ENCODE results near the gene NLRC5. TPM values are rescaled to one million over a fixed set of nuclear protein-coding genes. Genes with fewer than 3 reads are reported as not detected.
"Not testable (repeated sequence)": the region's sequence is repeated elsewhere in the genome, so short reads cannot be mapped to it uniquely, and the experiment has no call there.

The NLRC5 gene
- total and polyA plus RNA-seq, 4 experiments from 2014 or later: 41.6 to 457 (median 284) TPM

DNA sequence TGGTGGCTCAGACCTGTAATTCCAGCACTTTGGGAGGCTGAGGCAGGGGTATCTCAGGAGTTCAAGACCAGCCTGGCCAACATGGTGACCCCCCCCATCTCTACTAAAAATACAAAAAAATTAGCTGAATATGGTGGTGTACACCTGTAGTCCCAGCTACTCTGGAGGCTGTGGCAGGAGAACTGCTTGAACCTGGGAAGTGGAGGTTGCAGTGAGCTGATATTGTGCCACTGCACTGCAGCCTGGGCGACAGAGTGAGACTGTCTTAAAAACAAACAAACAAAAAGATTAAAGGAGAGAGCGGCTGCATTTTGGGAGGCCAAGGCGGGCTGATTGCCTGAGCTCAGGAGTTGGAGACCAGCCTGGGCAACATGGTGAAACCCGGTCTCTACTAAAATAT, 2.4 kb upstream of the NLRC5 start:
- H3K9me3 ChIP-seq (ENCODE audit: control insufficient read depth in 1 of 2, low read length in 2 of 2); H3K9me3 Mint-ChIP-seq; intact Hi-C loops (cut with micrococcal nuclease); H3K27me3 ChIP-seq (ENCODE audit: insufficient read depth, low read length); DNase-seq; H3K36me3 ChIP-seq (ENCODE audit: insufficient read depth, low read length); H3K27me3 Mint-ChIP-seq: not testable (repeated sequence)
- ChIA-PET CTCF (ENCODE audit: partially characterized antibody) (interaction anchor here (0.5 to 10.1 kb wide), 6 partner anchors 14 to 153 kb away, joined by 3 to 81 read pairs (median 4); partner anchors contain the start of gene CPNE2), POLR2A (ENCODE audit: partially characterized antibody) (interaction anchor here (0.8 to 8.4 kb wide), 9 partner anchors 9 to 95 kb away, joined by 3 to 210 read pairs (median 26); no protein-coding TSS in a partner anchor)
- H3K4me3 ChIP-seq (ENCODE audit: low read length in 2 of 2): peak overlapping the region in 1 of 2 donors; percentile 16
- Mint-ChIP-seq H3K4me3 (peak overlapping the region; percentile 94 to 100 (median 99)), H3K27ac (peak overlapping the region; percentile 79 to 100 (median 90)), H3K4me1 (peaks cover 33 to 95% (median 50%) of the 10 kb centered on the region in 4 donors), H3K36me3 (peaks cover 27 to 70% of the 10 kb centered on the region in 2 donors)
- peak overlapping the region; percentile 97 for H3K27ac ChIP-seq (ENCODE audit: low read depth, low read length)
- peaks cover 74% of the 10 kb centered on the region for H3K4me1 ChIP-seq (ENCODE audit: insufficient read depth, low read length)

DNA sequence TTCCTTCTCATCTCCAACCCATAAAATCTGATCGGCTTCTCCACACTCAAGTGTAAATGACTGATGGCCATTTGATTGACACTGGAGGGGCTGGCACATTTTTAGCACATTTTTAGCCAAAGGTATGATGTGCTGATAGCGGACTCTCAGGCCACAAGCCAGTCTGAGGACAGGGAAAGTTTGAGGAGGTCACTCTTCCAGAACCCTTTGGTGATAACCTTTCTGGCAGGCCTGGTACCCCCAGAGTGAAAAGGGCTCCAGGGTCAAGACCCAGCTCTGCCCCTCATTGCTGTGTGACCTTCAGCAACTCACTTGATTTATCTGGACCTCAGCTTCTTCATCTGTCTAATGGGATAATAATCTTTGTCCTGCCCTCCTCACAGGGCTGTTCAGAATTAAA, 1.7 kb upstream of the NLRC5 start:
- Mint-ChIP-seq H3K27me3 (no peaks in the 10 kb centered on the region), H3K9me3 (no peaks in the 10 kb centered on the region), H3K27ac (peak overlapping the region; percentile 82 to 100 (median 94)), H3K4me1 (peaks cover 35 to 95% (median 51%) of the 10 kb centered on the region in 4 donors), H3K36me3 (peaks cover 25 to 67% of the 10 kb centered on the region in 2 donors), H3K4me3 (peak overlapping the region; percentile 94 to 100 (median 99))
- ChIA-PET POLR2A (ENCODE audit: partially characterized antibody) (interaction anchor here (0.8 to 8.4 kb wide), 13 partner anchors 10 to 199 kb away, joined by 3 to 210 read pairs (median 26); partner anchors contain the start of genes HERPUD1, PSME3IP1 and RSPRY1), CTCF (ENCODE audit: partially characterized antibody) (interaction anchor here (1.1 to 10.1 kb wide), 6 partner anchors 17 to 105 kb away, joined by 3 to 81 read pairs (median 9); partner anchors contain the start of gene CPNE2)
- Histone ChIP-seq H3K27ac (ENCODE audit: low read depth, low read length) (peak overlapping the region; percentile 97), H3K36me3 (ENCODE audit: insufficient read depth, low read length) (no peaks in the 10 kb centered on the region), H3K4me1 (ENCODE audit: insufficient read depth, low read length) (peaks cover 73% of the 10 kb centered on the region), H3K27me3 (ENCODE audit: insufficient read depth, low read length) (no peaks in the 10 kb centered on the region), H3K4me3 (ENCODE audit: low read length in 2 of 2) (peak overlapping the region; percentile 85 to 91), H3K9me3 (ENCODE audit: control insufficient read depth in 1 of 2, low read length in 2 of 2) (no peaks in the 10 kb centered on the region)
- no peak for DNase-seq
- intact Hi-C loops (cut with micrococcal nuclease): loop anchor here (2.0 kb wide), 1 partner anchor 55 kb away; the partner anchor contains the start of gene HERPUD1

DNA sequence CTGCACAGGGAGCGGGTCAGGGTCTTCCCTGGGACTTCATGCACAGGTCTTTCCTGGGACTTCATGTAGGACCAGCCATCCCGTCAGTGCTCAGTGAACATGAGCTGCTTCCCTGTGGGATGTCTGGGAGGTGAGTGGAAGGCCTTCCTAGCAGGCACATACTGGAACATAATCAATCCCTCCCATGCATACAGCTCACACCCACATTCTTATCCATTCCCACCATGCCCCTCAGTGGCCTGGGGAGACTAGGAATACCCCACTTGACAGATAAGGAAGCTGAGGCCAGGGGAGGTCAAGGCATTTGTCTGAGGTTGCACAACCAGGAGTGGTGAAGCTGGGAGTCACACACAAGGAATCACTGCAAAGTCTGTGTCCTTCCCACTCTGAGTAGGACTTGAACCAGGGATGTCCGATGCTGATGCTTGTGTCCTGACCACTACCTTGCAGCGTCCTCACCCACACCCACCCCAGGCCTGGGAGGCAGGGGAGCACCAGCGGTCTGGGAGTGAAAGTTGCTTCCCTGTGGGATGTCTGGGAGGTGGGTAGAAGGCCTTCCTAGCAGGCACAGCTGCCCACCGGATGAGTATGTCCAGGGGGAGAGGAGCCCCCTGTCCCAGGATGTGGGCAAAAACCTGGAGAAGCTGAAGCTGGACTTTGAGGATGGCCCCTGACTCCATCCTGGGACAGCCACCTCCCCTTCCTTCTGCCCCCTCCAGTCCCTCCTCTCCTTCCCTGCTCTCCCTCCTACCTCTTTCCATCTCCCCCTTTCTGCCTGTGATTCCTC, 1.0 kb upstream of the NLRC5 start:
- no peak for DNase-seq
- Mint-ChIP-seq H3K4me1 (peaks cover 41 to 96% (median 56%) of the 10 kb centered on the region in 4 donors), H3K27ac (peak overlapping the region; percentile 89 to 100 (median 98)), H3K4me3 (peak overlapping the region; percentile 94 to 100 (median 99)), H3K9me3 (no peaks in the 10 kb centered on the region), H3K27me3 (no peaks in the 10 kb centered on the region), H3K36me3 (peaks cover 27 to 66% of the 10 kb centered on the region in 2 donors)
- Histone ChIP-seq H3K9me3 (ENCODE audit: control insufficient read depth in 1 of 2, low read length in 2 of 2) (no peaks in the 10 kb centered on the region), H3K4me3 (ENCODE audit: low read length in 2 of 2) (peak overlapping the region; percentile 85 to 91), H3K27ac (ENCODE audit: low read depth, low read length) (peak overlapping the region; percentile 97), H3K36me3 (ENCODE audit: insufficient read depth, low read length) (no peaks in the 10 kb centered on the region), H3K4me1 (ENCODE audit: insufficient read depth, low read length) (peaks cover 72% of the 10 kb centered on the region), H3K27me3 (ENCODE audit: insufficient read depth, low read length) (no peaks in the 10 kb centered on the region)
- CTCF ChIA-PET (ENCODE audit: partially characterized antibody): interaction anchor here (1.1 to 10.1 kb wide), 7 partner anchors 19 to 104 kb away, joined by 3 to 81 read pairs (median 7); partner anchors contain the start of gene CPNE2
- POLR2A ChIA-PET (ENCODE audit: partially characterized antibody): interaction anchor here (0.8 to 8.4 kb wide), 18 partner anchors 9 to 199 kb away, joined by 4 to 210 read pairs (median 12); partner anchors contain the start of genes HERPUD1, PSME3IP1 and RSPRY1
- intact Hi-C loops (cut with micrococcal nuclease): loop anchor here (2.0 kb wide), 1 partner anchor 56 kb away; the partner anchor contains the start of gene HERPUD1

DNA sequence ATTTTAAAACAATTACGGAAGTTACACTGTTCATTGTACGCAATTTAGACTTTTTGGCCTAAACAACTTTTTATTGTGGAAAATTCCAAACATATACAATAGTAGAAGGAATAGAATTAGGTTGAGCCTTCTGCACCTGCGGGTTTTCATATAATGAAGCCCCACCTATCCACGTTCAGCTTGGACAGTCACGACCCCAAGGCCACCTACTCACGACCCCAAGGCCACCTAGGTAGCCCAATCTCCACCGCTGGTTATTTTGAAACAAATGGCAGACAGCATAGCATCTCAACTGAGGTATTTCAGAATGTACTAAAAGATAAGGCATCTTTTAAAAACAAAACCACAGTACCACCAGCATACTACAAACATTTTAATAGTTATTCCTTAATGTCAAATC, 631 bp downstream of the NLRC5 start:
- Histone ChIP-seq H3K27me3 (ENCODE audit: insufficient read depth, low read length) (no peaks in the 10 kb centered on the region), H3K27ac (ENCODE audit: low read depth, low read length) (peak overlapping the region; percentile 97), H3K4me3 (ENCODE audit: low read length in 2 of 2) (peak overlapping the region; percentile 63 to 85), H3K36me3 (ENCODE audit: insufficient read depth, low read length) (no peaks in the 10 kb centered on the region), H3K9me3 (ENCODE audit: control insufficient read depth in 1 of 2, low read length in 2 of 2) (no peaks in the 10 kb centered on the region), H3K4me1 (ENCODE audit: insufficient read depth, low read length) (peaks cover 72% of the 10 kb centered on the region)
- intact Hi-C loops (cut with micrococcal nuclease): loop anchor here (1.0 to 2.0 kb wide), 5 partner anchors 9 to 57 kb away; partner anchors contain the start of gene HERPUD1
- Mint-ChIP-seq H3K4me3 (peak overlapping the region; percentile 94 to 100 (median 99)), H3K9me3 (no peaks in the 10 kb centered on the region), H3K4me1 (peaks cover 51 to 96% (median 64%) of the 10 kb centered on the region in 4 donors), H3K27me3 (no peaks in the 10 kb centered on the region), H3K36me3 (peaks cover 33 to 69% of the 10 kb centered on the region in 2 donors), H3K27ac (peak overlapping the region; percentile 89 to 100 (median 98))
- no peak for DNase-seq
- ChIA-PET CTCF (ENCODE audit: partially characterized antibody) (interaction anchor here (1.1 to 10.1 kb wide), 9 partner anchors 9 to 94 kb away, joined by 3 to 81 read pairs (median 8); no protein-coding TSS in a partner anchor), POLR2A (ENCODE audit: partially characterized antibody) (interaction anchor here (0.7 to 8.4 kb wide), 22 partner anchors 8 to 127 kb away, joined by 3 to 210 read pairs (median 10); partner anchors contain the start of gene HERPUD1)

DNA sequence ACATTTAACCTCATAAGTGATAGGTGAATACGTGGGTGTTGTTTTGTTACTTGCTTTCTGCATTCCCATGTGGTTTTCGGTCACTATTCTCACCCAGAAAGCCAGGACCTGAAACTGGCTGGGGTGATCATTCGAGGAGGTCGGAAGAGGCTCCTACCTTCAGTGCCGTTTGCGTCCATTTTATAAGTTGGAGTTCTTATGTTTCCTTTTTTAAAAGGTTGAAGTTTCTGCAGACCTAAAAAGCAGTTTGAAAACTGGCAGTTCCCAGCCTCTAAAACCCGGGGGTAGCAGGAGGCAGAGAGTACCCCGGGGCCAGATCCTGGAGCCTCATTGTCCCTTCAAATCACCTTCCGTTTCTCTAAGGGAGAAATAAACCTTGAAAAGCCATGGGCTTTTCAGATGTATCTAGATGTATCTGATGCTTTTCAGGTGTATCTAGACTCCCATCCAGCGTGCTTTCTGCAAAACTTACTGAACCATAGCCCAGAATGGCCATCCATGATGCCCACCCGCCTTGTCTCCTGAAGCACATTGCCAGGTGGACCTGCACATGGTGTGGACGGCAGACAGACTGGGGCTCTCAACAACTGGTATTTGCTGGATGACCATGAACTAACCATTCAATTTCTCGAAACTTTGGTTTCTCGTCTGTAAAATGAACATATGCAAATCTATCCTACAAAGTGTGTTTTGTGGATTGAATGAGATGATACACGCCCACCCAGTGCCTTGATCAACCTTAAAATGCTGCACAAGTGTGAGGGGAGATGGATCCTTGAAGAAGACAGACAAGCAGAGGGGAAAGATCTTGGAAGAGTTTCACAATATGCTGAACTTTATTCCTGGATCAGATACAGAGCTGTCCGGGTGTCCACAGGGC, 1.3 kb downstream of the NLRC5 start:
- Histone ChIP-seq H3K4me3 (ENCODE audit: low read length in 2 of 2) (peak overlapping the region; percentile 63 to 85), H3K36me3 (ENCODE audit: insufficient read depth, low read length) (no peaks in the 10 kb centered on the region), H3K9me3 (ENCODE audit: control insufficient read depth in 1 of 2, low read length in 2 of 2) (no peaks in the 10 kb centered on the region), H3K4me1 (ENCODE audit: insufficient read depth, low read length) (peaks cover 72% of the 10 kb centered on the region), H3K27ac (ENCODE audit: low read depth, low read length) (peak overlapping the region; percentile 97), H3K27me3 (ENCODE audit: insufficient read depth, low read length) (no peaks in the 10 kb centered on the region)
- ChIA-PET CTCF (ENCODE audit: partially characterized antibody) (interaction anchor here (0.7 to 10.1 kb wide), 5 partner anchors 20 to 51 kb away, joined by 3 to 81 read pairs (median 9); no protein-coding TSS in a partner anchor), POLR2A (ENCODE audit: partially characterized antibody) (interaction anchor here (0.6 to 8.4 kb wide), 17 partner anchors 7 to 58 kb away, joined by 3 to 210 read pairs (median 34); partner anchors contain the start of gene HERPUD1)
- H3K4me3 Mint-ChIP-seq: peak overlapping the region; percentile 94 to 100 (median 99)
- H3K36me3 Mint-ChIP-seq: peaks cover 33 to 68% of the 10 kb centered on the region in 2 donors
- H3K27me3 Mint-ChIP-seq: no peaks in the 10 kb centered on the region
- peak overlapping the region; percentile 89 to 100 (median 98) for H3K27ac Mint-ChIP-seq
- no peaks in the 10 kb centered on the region for H3K9me3 Mint-ChIP-seq
- H3K4me1 Mint-ChIP-seq: peaks cover 47 to 96% (median 64%) of the 10 kb centered on the region in 4 donors
- intact Hi-C loops (cut with micrococcal nuclease): no loop called here
- DNase-seq: no peak

DNA sequence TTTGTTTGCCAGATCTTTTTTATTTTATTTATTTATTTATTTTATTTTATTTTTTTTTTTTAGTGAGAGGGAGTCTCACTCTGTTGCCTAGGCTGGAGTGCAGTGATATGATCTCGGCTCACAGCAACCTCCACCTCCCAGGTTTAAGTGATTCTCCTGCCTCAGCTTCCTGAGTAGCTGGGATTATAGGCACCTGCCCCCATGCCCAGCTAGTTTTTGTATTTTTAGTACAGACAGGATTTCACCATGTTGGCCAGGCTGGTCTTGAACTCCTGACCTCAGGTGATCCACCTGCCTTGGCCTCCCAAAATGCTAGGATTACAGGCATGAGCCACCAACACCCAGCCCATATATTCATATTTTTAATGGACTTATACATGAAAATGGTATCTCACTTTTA, 3.1 kb downstream of the NLRC5 start:
- H3K4me3 ChIP-seq (ENCODE audit: low read length in 2 of 2): peak overlapping the region in 1 of 2 donors; percentile 85
- Mint-ChIP-seq H3K4me3 (peak overlapping the region; percentile 94 to 100 (median 99)), H3K27ac (peak overlapping the region; percentile 36 to 98 (median 94)), H3K4me1 (peaks cover 55 to 96% (median 68%) of the 10 kb centered on the region in 4 donors), H3K36me3 (peaks cover 36 to 76% of the 10 kb centered on the region in 2 donors)
- H3K9me3 Mint-ChIP-seq; H3K27me3 Mint-ChIP-seq; H3K36me3 ChIP-seq (ENCODE audit: insufficient read depth, low read length); intact Hi-C loops (cut with micrococcal nuclease); H3K27me3 ChIP-seq (ENCODE audit: insufficient read depth, low read length); DNase-seq; H3K9me3 ChIP-seq (ENCODE audit: control insufficient read depth in 1 of 2, low read length in 2 of 2): not testable (repeated sequence)
- H3K4me1 ChIP-seq (ENCODE audit: insufficient read depth, low read length): peaks cover 72% of the 10 kb centered on the region
- peak overlapping the region; percentile 97 for H3K27ac ChIP-seq (ENCODE audit: low read depth, low read length)
- CTCF ChIA-PET (ENCODE audit: partially characterized antibody): interaction anchor here (1.2 to 2.6 kb wide), 7 partner anchors 13 to 50 kb away, joined by 3 to 8 read pairs (median 4); no protein-coding TSS in a partner anchor
- POLR2A ChIA-PET (ENCODE audit: partially characterized antibody): interaction anchor here (0.6 to 6.6 kb wide), 6 partner anchors 12 to 47 kb away, joined by 3 to 110 read pairs (median 30); no protein-coding TSS in a partner anchor

All from CD4-positive, alpha-beta memory T cell (primary cell).